ENCODE data around the gene TSPEAR. TPM values are rescaled to one million over a fixed set of nuclear protein-coding genes. Genes with fewer than 3 reads are reported as not detected.

TSPEAR gene
- total RNA-seq, 1 experiment from 2014 or later, result 2.1 TPM

GRCh38 chr21:44483288-44484237 is 227.8 kb downstream of the TSPEAR start:
- no peak overlapping the region for H3K4me3 Mint-ChIP-seq
- TF ChIP-seq ATF3 (CRISPR knock-in tag; conservative IDR thresholded peaks at IDR 0.05) (no peak), ZBTB21 (CRISPR knock-in tag; IDR thresholded peaks at IDR 0.05; ENCODE audit: borderline replicate concordance) (no peak)
- ChIA-PET POLR2A (no interaction called here), CTCF (interaction anchor here (0.9 to 1.6 kb wide), 7 partner anchors 10 to 183 kb away, joined by 3 to 5 read pairs (median 4); no protein-coding TSS in a partner anchor)
- DNase-seq (ENCODE audit: low spot score) (no peak), ATAC-seq (no peak)
- peaks cover 6% of the 10 kb centered on the region for H3K36me3 Mint-ChIP-seq
- H3K27ac Mint-ChIP-seq, result no peak overlapping the region
- H3K9me3 Mint-ChIP-seq, result peaks cover 16% of the 10 kb centered on the region
- no peaks in the 10 kb centered on the region; the same call in 1 of the 2 replicates for H3K27me3 Mint-ChIP-seq (ENCODE audit: low read depth)
- peaks cover 25% of the 10 kb centered on the region for H3K4me1 Mint-ChIP-seq

GRCh38 chr21:44482581-44483287 is 228.6 kb downstream of the TSPEAR start:
- no peaks in the 10 kb centered on the region; the same call in 1 of the 2 replicates for H3K27me3 Mint-ChIP-seq (ENCODE audit: low read depth)
- TF ChIP-seq NFYB (CRISPR knock-in tag; conservative IDR thresholded peaks at IDR 0.05; ENCODE audit: low read depth), result peak; percentile 65
- no peak for TF ChIP-seq ELF4 (CRISPR knock-in tag; IDR thresholded peaks at IDR 0.05; ENCODE audit: low read depth)
- no peak for TF ChIP-seq ZNF671 (CRISPR knock-in tag; IDR thresholded peaks at IDR 0.05)
- no peak for TF ChIP-seq NR2C2 (CRISPR knock-in tag; IDR thresholded peaks at IDR 0.05)
- TF ChIP-seq GABPB1 (CRISPR knock-in tag; IDR thresholded peaks at IDR 0.05), result peak; percentile 65
- no peak overlapping the region for H3K4me3 Mint-ChIP-seq
- no peak for DNase-seq (ENCODE audit: low spot score)
- ATAC-seq, result no peak
- peaks cover 12% of the 10 kb centered on the region for H3K9me3 Mint-ChIP-seq
- ChIA-PET CTCF (interaction anchor here (1.1 to 1.6 kb wide), 2 partner anchors 19 to 114 kb away, joined by 3 to 4 read pairs; no protein-coding TSS in a partner anchor), POLR2A (no interaction called here)
- no peak overlapping the region for H3K27ac Mint-ChIP-seq
- peaks cover 2% of the 10 kb centered on the region for H3K36me3 Mint-ChIP-seq
- H3K4me1 Mint-ChIP-seq, result peaks cover 23% of the 10 kb centered on the region

GRCh38 chr21:44480200-44481053 is 230.9 kb downstream of the TSPEAR start:
- DNase-seq (ENCODE audit: low spot score), result no peak
- H3K27ac Mint-ChIP-seq, result no peak overlapping the region
- POLR2A ChIA-PET, result no interaction called here
- CTCF ChIA-PET, result interaction anchor here (0.6 to 1.4 kb wide), 14 partner anchors 14 to 147 kb away, joined by 3 to 17 read pairs (median 4); partner anchors contain the start of gene LRRC3
- peaks cover 7% of the 10 kb centered on the region for H3K9me3 Mint-ChIP-seq
- no peaks in the 10 kb centered on the region; the same call in 1 of the 2 replicates for H3K36me3 Mint-ChIP-seq
- no peak for ATAC-seq
- H3K4me1 Mint-ChIP-seq, result peaks cover 17% of the 10 kb centered on the region
- H3K4me3 Mint-ChIP-seq, result no peak overlapping the region
- H3K27me3 Mint-ChIP-seq (ENCODE audit: low read depth), result no peaks in the 10 kb centered on the region; the same call in 1 of the 2 replicates
- no peak for TF ChIP-seq ZNF219 (CRISPR knock-in tag; IDR thresholded peaks at IDR 0.05; ENCODE audit: borderline replicate concordance)
- TF ChIP-seq USF1 (CRISPR knock-in tag; IDR thresholded peaks at IDR 0.05), result no peak
- TF ChIP-seq MYBL2 (CRISPR knock-in tag; IDR thresholded peaks at IDR 0.05), result no peak
- TF ChIP-seq ZNF396 (CRISPR knock-in tag; IDR thresholded peaks at IDR 0.05; ENCODE audit: borderline replicate concordance), result no peak
- TF ChIP-seq USF2 (CRISPR knock-in tag; IDR thresholded peaks at IDR 0.05), result no peak
- no peak for TF ChIP-seq SMAD4 (CRISPR knock-in tag; IDR thresholded peaks at IDR 0.05)
- no peak for TF ChIP-seq E2F4 (CRISPR knock-in tag; IDR thresholded peaks at IDR 0.05; ENCODE audit: borderline replicate concordance, low read depth)
- no peak for TF ChIP-seq ATF1 (CRISPR knock-in tag; IDR thresholded peaks at IDR 0.05)
- no peak for TF ChIP-seq ZNF512 (CRISPR knock-in tag; IDR thresholded peaks at IDR 0.05; ENCODE audit: borderline replicate concordance)
- no peak for TF ChIP-seq JAZF1 (CRISPR knock-in tag; IDR thresholded peaks at IDR 0.05)
- TF ChIP-seq ATF3 (CRISPR knock-in tag; conservative IDR thresholded peaks at IDR 0.05), result no peak
- TF ChIP-seq ZNF263 (CRISPR knock-in tag; IDR thresholded peaks at IDR 0.05; ENCODE audit: low read depth), result no peak
- TF ChIP-seq KAT7 (CRISPR knock-in tag; IDR thresholded peaks at IDR 0.05; ENCODE audit: borderline replicate concordance), result no peak
- TF ChIP-seq HMGXB4 (CRISPR knock-in tag; IDR thresholded peaks at IDR 0.05), result no peak
